HepG2 (cell line): Measurements from ENCODE around the gene TAF12. TPM values are rescaled to one million over a fixed set of nuclear protein-coding genes. Genes with fewer than 3 reads are reported as not detected.

Source experiments
- ARNT2 ChIP-seq: sonication (generic); formaldehyde crosslinking; IDR thresholded peaks from 2 replicates; pipeline ENCODE4 v1.8.0; 2022; ENCODE audit warnings: mild to moderate bottlenecking, low read depth, missing genetic modification reagents, moderate library complexity
- KLF16 ChIP-seq, 2 experiments: sonication (generic) in 1 of 2; formaldehyde crosslinking in 1 of 2; IDR thresholded peaks; 2 replicates each; pipeline versions ENCODE4 v1.6.1 to v1.8.0; 2016 to 2023; ENCODE audit warnings: missing genetic modification reagents in 2 of 2, missing compliant biosample characterization in 1 of 2
- POLR2A ChIP-seq, 2 experiments: IDR thresholded peaks; 2 replicates each; pipeline ENCODE4 v1.6.1; 2011; ENCODE audit warnings: low read depth in 2 of 2, low read length in 2 of 2, mild to moderate bottlenecking in 1 of 2, moderate library complexity in 1 of 2; ENCODE audit not compliant: insufficient read depth in 1 of 2
- RARG ChIP-seq: sonication (generic); formaldehyde crosslinking; IDR thresholded peaks from 2 replicates; pipeline ENCODE4 v1.4.0; 2020; ENCODE audit warnings: low read depth, mild to moderate bottlenecking, missing genetic modification reagents
- ZBTB1 ChIP-seq: sonication (generic); formaldehyde crosslinking; IDR thresholded peaks from 2 replicates; pipeline ENCODE4 v1.4.0; 2020; ENCODE audit warnings: missing genetic modification reagents, borderline replicate concordance
- ZBTB7A ChIP-seq: sonication (generic); formaldehyde crosslinking; IDR thresholded peaks from 2 replicates; pipeline ENCODE4 v1.8.0; 2022; ENCODE audit warnings: mild to moderate bottlenecking, missing genetic modification reagents
- ZNF354B ChIP-seq: sonication (generic); formaldehyde crosslinking; IDR thresholded peaks from 2 replicates; pipeline ENCODE4 v1.8.0; 2022; ENCODE audit warnings: mild to moderate bottlenecking, missing genetic modification reagents
- ZNF460 ChIP-seq: sonication (generic); formaldehyde crosslinking; IDR thresholded peaks from 2 replicates; pipeline ENCODE4 v1.5.1; 2020; ENCODE audit warnings: missing genetic modification reagents, mild to moderate bottlenecking, borderline replicate concordance
- ZSCAN12 ChIP-seq: sonication (generic); formaldehyde crosslinking; IDR thresholded peaks from 2 replicates; pipeline ENCODE4 v1.9.0; 2021; ENCODE audit warnings: mild to moderate bottlenecking, missing genetic modification reagents
- polyA plus RNA-seq, 8 experiments: library from polyadenylated mRNA; depleted of rRNA in 3 of 8; stranded (reverse) in 7 of 8; unstranded in 1 of 8; fragments of >200 nt; fragmentation: Illumina TruSeq in 4 of 8; extraction: Trizol in 4 of 8; gene quantifications; 2 replicates each; pipeline versions ENCODE4 v1.2.1 to v1.2.3, GENCODE V29; 2011 to 2016; ENCODE audit warnings: low read depth in 4 of 8, missing spikeins in 1 of 8, mixed read lengths in 1 of 8; ENCODE audit not compliant: insufficient read depth in 1 of 8
- total RNA-seq, 5 experiments: library from RNA; depleted of rRNA; stranded (reverse); fragments of >200 nt; fragmentation: Illumina TruSeq; extraction: Trizol; gene quantifications; 2 replicates each; pipeline ENCODE4 v1.2.3, GENCODE V29; 2016; ENCODE audit warnings: low read depth in 1 of 5
- TF ChIP-seq, protein P1 (sequence below): sonication (generic); formaldehyde crosslinking; IDR thresholded peaks from 2 replicates; pipeline ENCODE4 v1.4.0; 2020; ENCODE audit warnings: missing genetic modification reagents
- TF ChIP-seq, protein P2 (sequence below): sonication (generic); formaldehyde crosslinking; IDR thresholded peaks from 2 replicates; pipeline ENCODE4 v1.5.0; 2020; ENCODE audit warnings: mild to moderate bottlenecking, missing genetic modification reagents, borderline replicate concordance
- TF ChIP-seq, protein P3 (sequence below): sonication (generic); formaldehyde crosslinking; IDR thresholded peaks from 2 replicates; pipeline ENCODE4 v1.5.0; 2020; ENCODE audit warnings: mild to moderate bottlenecking, missing genetic modification reagents, moderate library complexity

Gene TAF12
- total and polyA plus RNA-seq, 2 of the 13 experiments (the other 11 are each of a cell fraction or from before 2014, with no cell fraction given) = 16.3 to 17.1 TPM

DNA sequence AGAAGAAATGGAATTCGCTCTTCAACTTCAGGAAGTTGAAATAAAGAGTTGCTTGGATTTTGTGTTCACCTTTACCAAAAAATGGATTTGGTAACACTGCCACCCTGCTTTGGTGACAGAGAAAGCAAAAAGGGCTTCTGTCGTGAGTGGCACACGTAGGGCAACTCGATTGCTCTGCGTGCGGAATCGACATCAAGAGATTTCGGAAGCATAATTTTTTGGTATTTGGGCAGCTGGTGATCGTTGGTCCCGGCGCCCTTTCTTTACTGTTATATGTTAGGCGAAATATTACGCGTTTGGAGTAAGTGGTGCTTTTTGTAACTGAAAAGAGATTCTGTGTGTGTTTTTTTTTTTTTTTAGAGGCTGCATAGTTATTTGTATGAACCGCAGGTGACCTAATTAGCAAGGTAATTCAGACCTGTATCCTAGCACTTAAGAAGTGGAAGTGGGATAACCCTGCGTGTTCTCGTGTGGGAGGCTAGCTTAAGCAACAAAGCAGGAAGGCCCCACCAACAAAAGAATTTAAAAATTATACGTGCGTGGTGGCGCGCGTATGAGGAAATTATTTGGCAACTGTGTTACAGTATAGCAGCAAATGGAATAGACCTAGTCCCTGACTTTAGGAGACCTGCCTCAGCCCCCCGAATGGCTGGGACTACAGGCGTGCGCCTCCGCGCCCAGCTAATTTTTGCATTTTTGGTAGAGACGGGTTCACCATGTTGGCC lies 5.8 kb upstream of the TAF12 start, which contains the start of gene RNU11 (continued):
- TF ChIP-seq, protein P1, sequence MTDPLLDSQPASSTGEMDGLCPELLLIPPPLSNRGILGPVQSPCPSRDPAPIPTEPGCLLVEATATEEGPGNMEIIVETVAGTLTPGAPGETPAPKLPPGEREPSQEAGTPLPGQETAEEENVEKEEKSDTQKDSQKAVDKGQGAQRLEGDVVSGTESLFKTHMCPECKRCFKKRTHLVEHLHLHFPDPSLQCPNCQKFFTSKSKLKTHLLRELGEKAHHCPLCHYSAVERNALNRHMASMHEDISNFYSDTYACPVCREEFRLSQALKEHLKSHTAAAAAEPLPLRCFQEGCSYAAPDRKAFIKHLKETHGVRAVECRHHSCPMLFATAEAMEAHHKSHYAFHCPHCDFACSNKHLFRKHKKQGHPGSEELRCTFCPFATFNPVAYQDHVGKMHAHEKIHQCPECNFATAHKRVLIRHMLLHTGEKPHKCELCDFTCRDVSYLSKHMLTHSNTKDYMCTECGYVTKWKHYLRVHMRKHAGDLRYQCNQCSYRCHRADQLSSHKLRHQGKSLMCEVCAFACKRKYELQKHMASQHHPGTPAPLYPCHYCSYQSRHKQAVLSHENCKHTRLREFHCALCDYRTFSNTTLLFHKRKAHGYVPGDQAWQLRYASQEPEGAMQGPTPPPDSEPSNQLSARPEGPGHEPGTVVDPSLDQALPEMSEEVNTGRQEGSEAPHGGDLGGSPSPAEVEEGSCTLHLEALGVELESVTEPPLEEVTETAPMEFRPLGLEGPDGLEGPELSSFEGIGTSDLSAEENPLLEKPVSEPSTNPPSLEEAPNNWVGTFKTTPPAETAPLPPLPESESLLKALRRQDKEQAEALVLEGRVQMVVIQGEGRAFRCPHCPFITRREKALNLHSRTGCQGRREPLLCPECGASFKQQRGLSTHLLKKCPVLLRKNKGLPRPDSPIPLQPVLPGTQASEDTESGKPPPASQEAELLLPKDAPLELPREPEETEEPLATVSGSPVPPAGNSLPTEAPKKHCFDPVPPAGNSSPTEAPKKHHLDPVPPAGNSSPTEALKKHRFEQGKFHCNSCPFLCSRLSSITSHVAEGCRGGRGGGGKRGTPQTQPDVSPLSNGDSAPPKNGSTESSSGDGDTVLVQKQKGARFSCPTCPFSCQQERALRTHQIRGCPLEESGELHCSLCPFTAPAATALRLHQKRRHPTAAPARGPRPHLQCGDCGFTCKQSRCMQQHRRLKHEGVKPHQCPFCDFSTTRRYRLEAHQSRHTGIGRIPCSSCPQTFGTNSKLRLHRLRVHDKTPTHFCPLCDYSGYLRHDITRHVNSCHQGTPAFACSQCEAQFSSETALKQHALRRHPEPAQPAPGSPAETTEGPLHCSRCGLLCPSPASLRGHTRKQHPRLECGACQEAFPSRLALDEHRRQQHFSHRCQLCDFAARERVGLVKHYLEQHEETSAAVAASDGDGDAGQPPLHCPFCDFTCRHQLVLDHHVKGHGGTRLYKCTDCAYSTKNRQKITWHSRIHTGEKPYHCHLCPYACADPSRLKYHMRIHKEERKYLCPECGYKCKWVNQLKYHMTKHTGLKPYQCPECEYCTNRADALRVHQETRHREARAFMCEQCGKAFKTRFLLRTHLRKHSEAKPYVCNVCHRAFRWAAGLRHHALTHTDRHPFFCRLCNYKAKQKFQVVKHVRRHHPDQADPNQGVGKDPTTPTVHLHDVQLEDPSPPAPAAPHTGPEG (CRISPR knock-in tag) = no peak
- TF ChIP-seq POLR2A (IDR thresholded peaks at IDR 0.05; ENCODE audit: insufficient read depth in 1 of 2, low read depth in 2 of 2, low read length in 2 of 2) (peak; percentile 99 to 100), ZBTB1 (CRISPR knock-in tag) (peak; percentile 90; the same call in 1 of the 2 replicates), KLF16 (CRISPR knock-in tag; IDR thresholded peaks at IDR 0.05) (peak in 1 of 2 experiments; percentile 99; a peak in 2 of 4 replicates), ZNF354B (CRISPR knock-in tag) (peak; percentile 69; the same call in 1 of the 2 replicates), ZNF460 (CRISPR knock-in tag) (peak; percentile 52; the same call in 1 of the 2 replicates), ZSCAN12 (CRISPR knock-in tag) (no peak; the same call in 1 of the 2 replicates), ZBTB7A (CRISPR knock-in tag) (peak; percentile 60; the same call in 1 of the 2 replicates), ARNT2 (CRISPR knock-in tag) (peak; percentile 95), RARG (CRISPR knock-in tag) (peak; percentile 96; the same call in 1 of the 2 replicates)
- TF ChIP-seq, protein P2, sequence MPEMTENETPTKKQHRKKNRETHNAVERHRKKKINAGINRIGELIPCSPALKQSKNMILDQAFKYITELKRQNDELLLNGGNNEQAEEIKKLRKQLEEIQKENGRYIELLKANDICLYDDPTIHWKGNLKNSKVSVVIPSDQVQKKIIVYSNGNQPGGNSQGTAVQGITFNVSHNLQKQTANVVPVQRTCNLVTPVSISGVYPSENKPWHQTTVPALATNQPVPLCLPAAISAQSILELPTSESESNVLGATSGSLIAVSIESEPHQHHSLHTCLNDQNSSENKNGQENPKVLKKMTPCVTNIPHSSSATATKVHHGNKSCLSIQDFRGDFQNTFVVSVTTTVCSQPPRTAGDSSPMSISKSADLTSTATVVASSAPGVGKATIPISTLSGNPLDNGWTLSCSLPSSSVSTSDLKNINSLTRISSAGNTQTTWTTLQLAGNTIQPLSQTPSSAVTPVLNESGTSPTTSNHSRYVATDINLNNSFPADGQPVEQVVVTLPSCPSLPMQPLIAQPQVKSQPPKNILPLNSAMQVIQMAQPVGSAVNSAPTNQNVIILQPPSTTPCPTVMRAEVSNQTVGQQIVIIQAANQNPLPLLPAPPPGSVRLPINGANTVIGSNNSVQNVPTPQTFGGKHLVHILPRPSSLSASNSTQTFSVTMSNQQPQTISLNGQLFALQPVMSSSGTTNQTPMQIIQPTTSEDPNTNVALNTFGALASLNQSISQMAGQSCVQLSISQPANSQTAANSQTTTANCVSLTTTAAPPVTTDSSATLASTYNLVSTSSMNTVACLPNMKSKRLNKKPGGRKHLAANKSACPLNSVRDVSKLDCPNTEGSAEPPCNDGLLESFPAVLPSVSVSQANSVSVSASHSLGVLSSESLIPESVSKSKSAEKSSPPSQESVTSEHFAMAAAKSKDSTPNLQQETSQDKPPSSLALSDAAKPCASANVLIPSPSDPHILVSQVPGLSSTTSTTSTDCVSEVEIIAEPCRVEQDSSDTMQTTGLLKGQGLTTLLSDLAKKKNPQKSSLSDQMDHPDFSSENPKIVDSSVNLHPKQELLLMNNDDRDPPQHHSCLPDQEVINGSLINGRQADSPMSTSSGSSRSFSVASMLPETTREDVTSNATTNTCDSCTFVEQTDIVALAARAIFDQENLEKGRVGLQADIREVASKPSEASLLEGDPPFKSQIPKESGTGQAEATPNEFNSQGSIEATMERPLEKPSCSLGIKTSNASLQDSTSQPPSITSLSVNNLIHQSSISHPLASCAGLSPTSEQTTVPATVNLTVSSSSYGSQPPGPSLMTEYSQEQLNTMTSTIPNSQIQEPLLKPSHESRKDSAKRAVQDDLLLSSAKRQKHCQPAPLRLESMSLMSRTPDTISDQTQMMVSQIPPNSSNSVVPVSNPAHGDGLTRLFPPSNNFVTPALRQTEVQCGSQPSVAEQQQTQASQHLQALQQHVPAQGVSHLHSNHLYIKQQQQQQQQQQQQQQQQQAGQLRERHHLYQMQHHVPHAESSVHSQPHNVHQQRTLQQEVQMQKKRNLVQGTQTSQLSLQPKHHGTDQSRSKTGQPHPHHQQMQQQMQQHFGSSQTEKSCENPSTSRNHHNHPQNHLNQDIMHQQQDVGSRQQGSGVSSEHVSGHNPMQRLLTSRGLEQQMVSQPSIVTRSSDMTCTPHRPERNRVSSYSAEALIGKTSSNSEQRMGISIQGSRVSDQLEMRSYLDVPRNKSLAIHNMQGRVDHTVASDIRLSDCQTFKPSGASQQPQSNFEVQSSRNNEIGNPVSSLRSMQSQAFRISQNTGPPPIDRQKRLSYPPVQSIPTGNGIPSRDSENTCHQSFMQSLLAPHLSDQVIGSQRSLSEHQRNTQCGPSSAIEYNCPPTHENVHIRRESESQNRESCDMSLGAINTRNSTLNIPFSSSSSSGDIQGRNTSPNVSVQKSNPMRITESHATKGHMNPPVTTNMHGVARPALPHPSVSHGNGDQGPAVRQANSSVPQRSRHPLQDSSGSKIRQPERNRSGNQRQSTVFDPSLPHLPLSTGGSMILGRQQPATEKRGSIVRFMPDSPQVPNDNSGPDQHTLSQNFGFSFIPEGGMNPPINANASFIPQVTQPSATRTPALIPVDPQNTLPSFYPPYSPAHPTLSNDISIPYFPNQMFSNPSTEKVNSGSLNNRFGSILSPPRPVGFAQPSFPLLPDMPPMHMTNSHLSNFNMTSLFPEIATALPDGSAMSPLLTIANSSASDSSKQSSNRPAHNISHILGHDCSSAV (CRISPR knock-in tag) = no peak
- TF ChIP-seq, protein P3, sequence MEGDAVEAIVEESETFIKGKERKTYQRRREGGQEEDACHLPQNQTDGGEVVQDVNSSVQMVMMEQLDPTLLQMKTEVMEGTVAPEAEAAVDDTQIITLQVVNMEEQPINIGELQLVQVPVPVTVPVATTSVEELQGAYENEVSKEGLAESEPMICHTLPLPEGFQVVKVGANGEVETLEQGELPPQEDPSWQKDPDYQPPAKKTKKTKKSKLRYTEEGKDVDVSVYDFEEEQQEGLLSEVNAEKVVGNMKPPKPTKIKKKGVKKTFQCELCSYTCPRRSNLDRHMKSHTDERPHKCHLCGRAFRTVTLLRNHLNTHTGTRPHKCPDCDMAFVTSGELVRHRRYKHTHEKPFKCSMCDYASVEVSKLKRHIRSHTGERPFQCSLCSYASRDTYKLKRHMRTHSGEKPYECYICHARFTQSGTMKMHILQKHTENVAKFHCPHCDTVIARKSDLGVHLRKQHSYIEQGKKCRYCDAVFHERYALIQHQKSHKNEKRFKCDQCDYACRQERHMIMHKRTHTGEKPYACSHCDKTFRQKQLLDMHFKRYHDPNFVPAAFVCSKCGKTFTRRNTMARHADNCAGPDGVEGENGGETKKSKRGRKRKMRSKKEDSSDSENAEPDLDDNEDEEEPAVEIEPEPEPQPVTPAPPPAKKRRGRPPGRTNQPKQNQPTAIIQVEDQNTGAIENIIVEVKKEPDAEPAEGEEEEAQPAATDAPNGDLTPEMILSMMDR (CRISPR knock-in tag) = no peak; the same call in none of the 2 replicates
